GM12891 (cell line): ENCODE results near the gene F2RL3.

Experiments
- POLR2A ChIP-seq: IDR thresholded peaks from 2 replicates; pipeline ENCODE4 v1.6.1; 2011; ENCODE audit warnings: low read depth, low read length, control low read depth
- POLR2AphosphoS5 ChIP-seq: IDR thresholded peaks from 2 replicates; pipeline ENCODE4 v1.6.1; 2011; ENCODE audit warnings: low read depth, low read length, control low read depth
- TAF1 ChIP-seq: IDR thresholded peaks from 2 replicates; pipeline ENCODE4 v1.6.1; 2011; ENCODE audit warnings: low read depth, low read length, control low read depth

DNA sequence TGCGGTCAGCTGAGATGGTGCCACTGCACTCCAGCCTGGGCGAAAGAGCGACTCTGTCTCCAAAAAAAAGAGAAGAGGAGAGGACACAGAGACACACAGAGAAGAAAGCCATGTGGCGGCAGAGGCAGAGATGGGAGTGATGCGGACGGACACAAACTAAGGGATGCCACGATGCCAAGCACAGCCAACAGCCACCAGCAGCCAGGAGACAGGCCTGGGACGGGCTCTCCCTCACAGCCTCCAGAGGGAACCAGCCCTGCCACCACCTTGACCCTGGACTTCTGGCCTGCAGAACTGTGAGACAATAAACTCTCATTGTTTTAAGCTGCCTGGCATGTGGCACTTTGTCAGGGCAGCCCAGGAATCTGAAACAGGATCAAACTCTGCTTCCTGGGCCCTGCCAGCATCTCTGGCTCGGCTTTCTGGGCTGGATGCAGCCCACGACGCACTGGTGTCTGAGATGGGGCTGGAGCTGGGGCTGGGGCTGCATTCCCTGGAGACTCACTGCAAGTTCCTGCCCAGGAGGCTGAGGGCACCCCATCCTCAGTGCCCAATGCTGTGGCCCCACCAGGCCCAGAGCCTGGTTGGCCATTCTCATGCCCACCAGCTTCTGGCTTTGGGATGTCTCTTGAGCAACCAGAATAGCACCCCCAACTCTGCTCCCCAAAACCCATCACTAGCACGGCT is 3.0 kb downstream of the F2RL3 start:
- TF ChIP-seq POLR2A (no peak), POLR2AphosphoS5 (no peak), TAF1 (no peak)
